NCI-H2107 treated with DMSO at 0.1 percent for 48 hours (cell line): ENCODE measurements around the gene DDOST.
"Not testable (repeated sequence)": the region's sequence is repeated elsewhere in the genome, so short reads cannot be mapped to it uniquely, and the experiment has no call there.

Source experiments
- DNase-seq: peaks from one replicate; lab custom pipeline; 2025; ENCODE audit not compliant: unreplicated experiment; lab: John Stamatoyannopoulos, UW

Gene DDOST

GRCh38 chr1:20625176-20626097, 35.7 kb downstream of the DDOST start:
- DNase-seq, result no peak

- DNase-seq, result no peak
These were observed 36.5 kb downstream of the DDOST start for GRCh38 chr1:20624709-20625108.

GRCh38 chr1:20621012-20621411, 40.2 kb downstream of the DDOST start:
- no peak for DNase-seq

GRCh38 chr1:20619999-20620398, 41.2 kb downstream of the DDOST start:
- DNase-seq, result no peak

GRCh38 chr1:20618550-20618949, 42.6 kb downstream of the DDOST start:
- no peak for DNase-seq

- DNase-seq, result no peak
These were observed 44.2 kb downstream of the DDOST start for GRCh38 chr1:20616847-20617487.

- DNase-seq, result no peak
These were observed 45.0 kb downstream of the DDOST start for GRCh38 chr1:20615946-20616846.

GRCh38 chr1:20614131-20614579, 47.0 kb downstream of the DDOST start:
- no peak for DNase-seq

- DNase-seq, result no peak
These were observed 48.9 kb downstream of the DDOST start for GRCh38 chr1:20612221-20612746.

- DNase-seq, result no peak
These were observed 49.5 kb downstream of the DDOST start for GRCh38 chr1:20611652-20612051.

- DNase-seq, result no peak
These were observed 50.2 kb downstream of the DDOST start for GRCh38 chr1:20610970-20611369.

- DNase-seq, result no peak
These were observed 51.6 kb downstream of the DDOST start for GRCh38 chr1:20609541-20609940.

- not testable (repeated sequence) for DNase-seq
These were observed 54.2 kb downstream of the DDOST start for GRCh38 chr1:20606801-20607570.

GRCh38 chr1:20604678-20605077, 56.5 kb downstream of the DDOST start:
- no peak for DNase-seq

GRCh38 chr1:20603504-20604464, 57.4 kb downstream of the DDOST start:
- DNase-seq, result no peak

GRCh38 chr1:20602851-20603450, 58.2 kb downstream of the DDOST start:
- no peak for DNase-seq
